Stimulated activated CD4-positive, alpha-beta T cell treated with anti-CD3 and anti-CD28 coated beads, Interleukin-15, amount 100 ng/mL, for 1 hour (primary cell): ENCODE measurements around the gene TTLL4.
"Not testable (repeated sequence)": the region's sequence is repeated elsewhere in the genome, so short reads cannot be mapped to it uniquely, and the experiment has no call there.

Source experiments
- DNase-seq, 2 donors: peaks; one replicate each; pipeline ENCODE4 v3.0.0-alpha.2; 2020; ENCODE audit warnings: low read depth in 1 of 2, low spot score in 1 of 2

The TTLL4 gene, protein sequence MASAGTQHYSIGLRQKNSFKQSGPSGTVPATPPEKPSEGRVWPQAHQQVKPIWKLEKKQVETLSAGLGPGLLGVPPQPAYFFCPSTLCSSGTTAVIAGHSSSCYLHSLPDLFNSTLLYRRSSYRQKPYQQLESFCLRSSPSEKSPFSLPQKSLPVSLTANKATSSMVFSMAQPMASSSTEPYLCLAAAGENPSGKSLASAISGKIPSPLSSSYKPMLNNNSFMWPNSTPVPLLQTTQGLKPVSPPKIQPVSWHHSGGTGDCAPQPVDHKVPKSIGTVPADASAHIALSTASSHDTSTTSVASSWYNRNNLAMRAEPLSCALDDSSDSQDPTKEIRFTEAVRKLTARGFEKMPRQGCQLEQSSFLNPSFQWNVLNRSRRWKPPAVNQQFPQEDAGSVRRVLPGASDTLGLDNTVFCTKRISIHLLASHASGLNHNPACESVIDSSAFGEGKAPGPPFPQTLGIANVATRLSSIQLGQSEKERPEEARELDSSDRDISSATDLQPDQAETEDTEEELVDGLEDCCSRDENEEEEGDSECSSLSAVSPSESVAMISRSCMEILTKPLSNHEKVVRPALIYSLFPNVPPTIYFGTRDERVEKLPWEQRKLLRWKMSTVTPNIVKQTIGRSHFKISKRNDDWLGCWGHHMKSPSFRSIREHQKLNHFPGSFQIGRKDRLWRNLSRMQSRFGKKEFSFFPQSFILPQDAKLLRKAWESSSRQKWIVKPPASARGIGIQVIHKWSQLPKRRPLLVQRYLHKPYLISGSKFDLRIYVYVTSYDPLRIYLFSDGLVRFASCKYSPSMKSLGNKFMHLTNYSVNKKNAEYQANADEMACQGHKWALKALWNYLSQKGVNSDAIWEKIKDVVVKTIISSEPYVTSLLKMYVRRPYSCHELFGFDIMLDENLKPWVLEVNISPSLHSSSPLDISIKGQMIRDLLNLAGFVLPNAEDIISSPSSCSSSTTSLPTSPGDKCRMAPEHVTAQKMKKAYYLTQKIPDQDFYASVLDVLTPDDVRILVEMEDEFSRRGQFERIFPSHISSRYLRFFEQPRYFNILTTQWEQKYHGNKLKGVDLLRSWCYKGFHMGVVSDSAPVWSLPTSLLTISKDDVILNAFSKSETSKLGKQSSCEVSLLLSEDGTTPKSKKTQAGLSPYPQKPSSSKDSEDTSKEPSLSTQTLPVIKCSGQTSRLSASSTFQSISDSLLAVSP

GRCh38 chr2:218710687-218711549 is at the start of gene TTLL4:
Gene TTLL4 (plus strand): TSS chr2:218710835. CDS start chr2:218737677, 26,842 bp downstream.
- DNase-seq = peak; percentile 96 to 98

- no peak for DNase-seq
Observed at GRCh38 chr2:218662377-218662776, 48.3 kb upstream of the TTLL4 start.

DNA sequence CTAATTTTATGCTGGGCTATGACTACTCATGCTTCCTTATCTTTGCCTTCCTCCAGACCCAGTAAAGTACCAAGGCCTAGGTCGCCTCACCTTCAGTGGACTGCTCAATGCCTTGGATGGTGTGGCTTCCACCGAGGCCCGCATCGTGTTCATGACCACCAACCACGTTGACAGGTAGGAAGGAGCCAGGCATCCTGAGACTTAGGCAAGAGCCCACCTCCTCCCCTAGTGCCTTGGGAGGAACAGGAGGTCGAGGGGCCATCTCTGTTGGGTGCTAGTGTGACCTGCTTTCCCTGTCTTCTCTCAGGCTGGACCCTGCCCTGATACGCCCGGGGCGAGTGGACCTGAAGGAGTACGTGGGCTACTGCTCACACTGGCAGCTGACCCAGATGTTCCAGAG is 47.8 kb upstream of the TTLL4 start:
- no peak for DNase-seq

GRCh38 chr2:218663901-218664300 is 46.7 kb upstream of the TTLL4 start:
- DNase-seq = no peak

- no peak for DNase-seq
Observed at GRCh38 chr2:218664653-218665052, 46.0 kb upstream of the TTLL4 start.

DNA sequence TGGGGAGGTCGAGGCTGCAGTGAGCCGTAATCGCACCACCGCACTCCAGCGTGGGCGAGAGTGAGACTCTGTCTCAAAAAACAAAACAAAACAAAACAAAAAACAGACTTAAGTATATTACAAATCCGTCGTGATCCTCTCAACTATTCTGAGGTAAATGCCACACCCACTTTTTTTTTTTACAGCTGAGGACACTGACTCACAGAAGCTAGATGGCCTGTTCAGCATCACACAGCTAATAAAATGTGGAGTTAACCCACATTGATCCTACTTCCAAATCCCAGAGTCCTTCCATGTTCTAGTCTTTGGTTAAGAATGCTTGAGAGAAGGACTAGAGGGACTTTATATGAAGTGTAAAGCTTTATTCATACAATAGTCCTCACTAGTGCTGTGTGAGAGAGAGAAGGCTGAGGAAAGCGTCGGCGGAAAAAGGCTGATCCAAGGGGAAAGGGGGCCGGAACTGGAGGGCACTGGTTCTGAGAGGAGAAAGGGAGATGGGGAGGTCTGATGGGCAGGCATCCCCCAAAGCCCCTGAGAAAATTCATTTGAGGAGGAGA is 39.5 kb upstream of the TTLL4 start:
- no peak for DNase-seq

- DNase-seq = peak; percentile 61 to 70
Observed at GRCh38 chr2:218671654-218672566, 38.7 kb upstream of the TTLL4 start, which contains the start of the genes RNF25 and STK36. Gene RNF25 (minus strand): TSS chr2:218672002. CDS start chr2:218671970, 32 bp downstream. Gene STK36 (plus strand): TSS chr2:218672086. CDS start chr2:218672830, 744 bp downstream.

GRCh38 chr2:218679119-218679518 is 31.5 kb upstream of the TTLL4 start:
- DNase-seq = no peak

DNA sequence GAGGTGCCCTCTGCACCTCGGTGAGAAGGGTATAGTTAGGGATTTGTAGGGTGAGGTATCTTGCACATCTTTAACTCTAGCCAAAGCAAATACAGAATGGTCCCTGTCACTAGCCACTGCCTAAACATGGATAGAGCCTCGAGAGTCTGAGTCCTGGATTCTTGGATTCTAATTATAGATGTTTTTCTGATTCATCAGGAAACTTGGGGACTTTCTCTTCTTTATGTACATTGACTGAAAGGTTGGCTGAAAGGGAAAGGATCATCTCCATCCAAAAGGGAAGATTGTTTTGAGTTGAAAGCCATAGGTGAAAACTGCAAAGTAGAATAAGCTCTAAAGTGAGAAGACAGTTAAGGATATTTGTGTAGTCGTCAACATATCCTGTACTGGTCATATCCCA is 30.6 kb upstream of the TTLL4 start:
- no peak for DNase-seq

DNA sequence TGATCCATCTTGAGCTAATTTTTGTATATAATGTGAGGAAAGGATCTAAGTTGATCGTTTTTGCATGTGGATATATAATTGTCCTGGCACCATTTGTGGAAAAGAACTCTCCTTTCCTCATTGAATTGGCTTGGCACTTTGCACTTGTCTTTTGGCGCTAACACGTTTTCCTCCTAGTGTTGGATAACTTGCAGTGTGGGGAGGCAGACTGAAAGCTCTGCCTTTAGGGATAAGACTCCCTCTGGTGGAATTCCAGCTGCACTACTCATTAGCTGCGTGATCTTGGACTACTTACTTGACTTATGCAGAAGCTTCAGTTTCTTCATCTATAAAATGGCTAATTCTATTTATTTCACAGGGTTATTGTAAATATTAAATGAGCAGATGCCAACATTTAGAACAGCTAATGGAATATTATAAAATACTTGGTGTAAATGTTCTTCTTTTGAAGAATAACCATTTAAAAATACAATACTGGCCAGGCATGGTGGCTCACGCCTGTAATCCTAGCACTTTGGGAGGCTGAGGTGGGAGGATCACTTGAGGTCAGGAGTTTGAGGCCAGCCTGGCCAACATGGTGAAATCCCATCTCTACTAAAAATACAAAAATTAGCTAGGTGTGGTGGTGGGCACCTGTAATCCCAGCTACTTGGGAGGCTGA is 23.1 kb upstream of the TTLL4 start:
- not testable (repeated sequence) for DNase-seq

DNA sequence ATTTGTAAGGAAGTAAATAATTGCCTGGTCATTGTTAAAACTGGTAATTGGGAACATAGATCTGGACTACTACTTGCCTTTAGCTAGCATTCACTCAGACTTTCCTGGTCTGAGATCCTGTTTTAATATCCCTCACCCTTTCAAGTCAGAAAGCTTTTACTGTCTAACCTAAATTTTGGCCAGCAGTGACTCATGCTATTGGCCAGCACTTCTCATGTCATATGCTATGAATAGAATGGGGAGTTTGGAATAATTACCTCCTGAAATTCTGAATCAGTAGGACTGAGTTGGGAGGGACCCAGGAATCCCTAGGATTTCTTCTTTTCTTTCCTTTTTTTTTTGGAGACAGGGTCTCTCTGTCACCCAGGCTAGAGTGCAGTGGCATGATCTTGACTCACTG is 19.4 kb upstream of the TTLL4 start:
- DNase-seq = no peak

- DNase-seq = no peak
Observed at GRCh38 chr2:218694405-218695145, 16.1 kb upstream of the TTLL4 start.

- no peak for DNase-seq
Observed at GRCh38 chr2:218698885-218699284, 11.8 kb upstream of the TTLL4 start.

DNA sequence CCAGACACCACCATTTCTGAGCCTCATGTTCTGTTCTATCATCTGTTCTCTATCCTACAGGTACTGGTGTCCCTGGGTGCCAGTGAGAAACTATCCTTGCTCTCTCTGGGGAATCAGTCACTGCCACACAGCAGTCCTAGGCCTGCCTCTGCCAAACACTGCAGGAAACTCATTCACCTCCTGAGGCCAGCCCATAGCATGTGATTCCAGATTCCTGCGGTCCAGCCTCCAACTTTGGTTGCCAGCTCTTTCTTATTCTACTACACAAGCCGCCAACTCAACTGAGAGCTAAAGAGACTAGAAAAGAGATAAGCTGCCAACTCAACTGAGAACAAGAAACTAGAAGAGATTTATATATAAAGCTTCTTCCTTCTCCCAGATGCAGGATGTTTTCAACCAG is 8.8 kb upstream of the TTLL4 start:
- no peak for DNase-seq

DNA sequence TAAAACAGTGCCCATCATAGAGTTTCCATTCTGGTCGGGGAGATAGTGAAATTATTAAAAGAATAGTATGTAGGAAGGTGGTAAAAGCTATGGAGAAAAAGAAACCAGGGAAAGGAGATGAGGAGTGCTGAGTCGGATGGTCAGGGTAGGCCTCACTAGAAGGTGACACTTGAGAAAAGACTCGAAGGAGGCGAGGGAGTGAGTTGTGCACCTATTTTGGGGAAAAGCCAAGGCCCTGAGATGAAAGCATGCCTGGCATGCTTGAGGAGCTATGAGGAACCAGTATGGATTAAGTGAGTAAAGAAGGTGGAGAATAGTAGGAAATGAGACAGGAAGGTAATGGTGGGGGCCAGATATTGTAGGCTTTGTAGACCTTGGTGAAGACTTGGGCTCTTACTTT is 7.3 kb upstream of the TTLL4 start:
- DNase-seq = no peak

- no peak for DNase-seq
Observed at GRCh38 chr2:218708086-218708485, 2.5 kb upstream of the TTLL4 start.

- DNase-seq = no peak
Observed at GRCh38 chr2:218709908-218710307, 727 bp upstream of the TTLL4 start.

GRCh38 chr2:218710334-218710686 is 325 bp upstream of the TTLL4 start:
- DNase-seq = no peak
